ENCODE data around the gene CYTH4. TPM values are rescaled to one million over a fixed set of nuclear protein-coding genes. Genes with fewer than 3 reads are reported as not detected.

The CYTH4 gene
- total and polyA plus RNA-seq, 10 of the 15 experiments (the other 5 are each of a cell fraction or from before 2014, with no cell fraction given), result 1.5 to 27.3 (median 16.9) TPM

DNA sequence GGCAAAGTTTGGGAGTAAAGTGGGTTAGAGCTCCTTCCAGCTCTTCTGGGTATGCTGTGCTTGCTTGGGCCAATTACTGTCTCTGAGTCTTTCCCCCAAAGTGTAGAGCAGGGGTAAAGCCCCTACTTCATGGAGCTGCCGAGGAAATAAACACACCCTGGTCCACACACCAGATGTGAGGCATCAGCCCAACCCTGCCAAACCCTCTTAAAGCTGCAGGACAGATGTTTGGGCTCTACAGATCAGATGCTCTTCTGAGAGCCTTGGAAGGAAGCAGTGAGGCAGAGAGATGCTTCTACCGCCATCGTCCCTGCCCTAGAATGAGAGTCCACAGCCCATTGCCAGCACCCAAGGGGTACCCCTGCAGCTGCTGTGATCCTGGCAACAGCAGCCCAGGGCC lies 80.3 kb downstream of the CYTH4 start (continued):
- TF ChIP-seq, protein P1, sequence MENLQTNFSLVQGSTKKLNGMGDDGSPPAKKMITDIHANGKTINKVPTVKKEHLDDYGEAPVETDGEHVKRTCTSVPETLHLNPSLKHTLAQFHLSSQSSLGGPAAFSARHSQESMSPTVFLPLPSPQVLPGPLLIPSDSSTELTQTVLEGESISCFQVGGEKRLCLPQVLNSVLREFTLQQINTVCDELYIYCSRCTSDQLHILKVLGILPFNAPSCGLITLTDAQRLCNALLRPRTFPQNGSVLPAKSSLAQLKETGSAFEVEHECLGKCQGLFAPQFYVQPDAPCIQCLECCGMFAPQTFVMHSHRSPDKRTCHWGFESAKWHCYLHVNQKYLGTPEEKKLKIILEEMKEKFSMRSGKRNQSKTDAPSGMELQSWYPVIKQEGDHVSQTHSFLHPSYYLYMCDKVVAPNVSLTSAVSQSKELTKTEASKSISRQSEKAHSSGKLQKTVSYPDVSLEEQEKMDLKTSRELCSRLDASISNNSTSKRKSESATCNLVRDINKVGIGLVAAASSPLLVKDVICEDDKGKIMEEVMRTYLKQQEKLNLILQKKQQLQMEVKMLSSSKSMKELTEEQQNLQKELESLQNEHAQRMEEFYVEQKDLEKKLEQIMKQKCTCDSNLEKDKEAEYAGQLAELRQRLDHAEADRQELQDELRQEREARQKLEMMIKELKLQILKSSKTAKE (IDR thresholded peaks at IDR 0.05; ENCODE audit: low read depth, poor library complexity, severe bottlenecking), result no peak

DNA sequence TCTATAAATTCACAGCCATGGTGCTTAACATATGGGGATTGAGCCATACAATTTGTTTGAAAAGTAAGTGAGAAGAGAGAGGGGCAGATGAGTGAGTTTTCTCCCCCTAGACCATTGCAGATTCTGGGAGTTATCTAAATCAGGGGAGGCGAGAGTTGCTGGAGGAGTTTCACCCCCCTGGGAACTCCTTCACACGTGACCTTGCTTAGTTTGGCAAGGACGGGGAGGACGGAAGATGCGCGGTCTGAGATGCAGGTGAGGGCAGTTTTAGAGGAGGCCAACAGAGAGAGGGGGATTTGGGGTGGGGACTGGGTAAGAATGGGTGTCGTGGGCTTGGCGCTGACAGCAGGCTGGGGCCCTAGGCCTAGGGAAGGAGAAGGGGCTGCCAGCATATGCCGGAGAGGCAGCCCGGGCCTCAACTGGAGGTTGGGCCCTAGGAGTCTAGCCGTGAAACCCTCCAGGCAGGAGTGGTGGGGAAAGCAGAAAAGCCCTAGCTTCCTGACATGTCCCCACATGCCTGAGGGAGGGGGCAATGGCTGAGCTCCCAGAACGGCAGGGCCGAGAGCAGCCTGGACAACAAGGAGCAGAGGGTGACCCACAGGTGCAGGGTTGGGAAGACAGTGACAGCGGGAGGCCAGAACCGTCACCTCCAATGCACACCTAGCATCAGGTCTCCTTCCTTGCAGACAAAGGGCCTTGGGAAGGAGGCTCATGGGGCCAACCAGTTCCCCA lies 81.1 kb downstream of the CYTH4 start:
- Histone ChIP-seq H3K4me2 (ENCODE audit: control insufficient read depth, insufficient read depth) (no peak overlapping the region), H3K9ac (ENCODE audit: control insufficient read depth, insufficient read depth, low read length) (no peak overlapping the region), H3K36me3 (ENCODE audit: control insufficient read depth in 2 of 2, insufficient read depth in 2 of 2, low read length in 1 of 2) (no peaks in the 10 kb centered on the region), H3K79me2 (ENCODE audit: control insufficient read depth, insufficient read depth, low read length) (no peaks in the 10 kb centered on the region), H3K4me3 (no peak overlapping the region), H3K9me3 (replicated peaks; ENCODE audit: control insufficient read depth, insufficient read depth, low read length) (no peaks in the 10 kb centered on the region), H3K27me3 (replicated peaks in 1 of 2; ENCODE audit: control insufficient read depth in 2 of 2, insufficient read depth in 2 of 2, low read length in 1 of 2) (no peaks in the 10 kb centered on the region), H3K4me1 (ENCODE audit: control insufficient read depth, insufficient read depth, low read length) (no peaks in the 10 kb centered on the region; the same call in 1 of the 2 replicates), H2AFZ (ENCODE audit: control insufficient read depth, low read depth, low read length) (no peak overlapping the region), H3K27ac (ENCODE audit: control insufficient read depth, insufficient read depth) (no peak overlapping the region), H4K20me1 (ENCODE audit: control insufficient read depth, insufficient read depth) (no peaks in the 10 kb centered on the region)
- ChIA-PET CTCF (no interaction called here), SMC1A (ENCODE audit: uncharacterized antibody, unreplicated experiment) (no interaction called here), POLR2A (no interaction called here), RAD21 (ENCODE audit: unreplicated experiment) (no interaction called here)
- intact Hi-C loops (cut with micrococcal nuclease; ENCODE audit: unreplicated experiment) (no loop called here), in situ Hi-C loops (cut with MboI) (no loop called here)
- FAIRE-seq (no peak), DNase-seq (ENCODE audit: low read depth, low spot score) (no peak), ATAC-seq (no peak)
- 51% methylated on average over 15 of the region's 15 CpGs for WGBS (ENCODE audit: insufficient coverage, insufficient replicate concordance, low lambda C conversion rate, missing lambda C conversion rate)
- no peak for TF ChIP-seq NFYA (IDR thresholded peaks at IDR 0.05; ENCODE audit: borderline replicate concordance, low read depth, low read length)
- TF ChIP-seq KLF5 (IDR thresholded peaks at IDR 0.05; ENCODE audit: partially characterized antibody), result no peak
- TF ChIP-seq, protein P2, sequence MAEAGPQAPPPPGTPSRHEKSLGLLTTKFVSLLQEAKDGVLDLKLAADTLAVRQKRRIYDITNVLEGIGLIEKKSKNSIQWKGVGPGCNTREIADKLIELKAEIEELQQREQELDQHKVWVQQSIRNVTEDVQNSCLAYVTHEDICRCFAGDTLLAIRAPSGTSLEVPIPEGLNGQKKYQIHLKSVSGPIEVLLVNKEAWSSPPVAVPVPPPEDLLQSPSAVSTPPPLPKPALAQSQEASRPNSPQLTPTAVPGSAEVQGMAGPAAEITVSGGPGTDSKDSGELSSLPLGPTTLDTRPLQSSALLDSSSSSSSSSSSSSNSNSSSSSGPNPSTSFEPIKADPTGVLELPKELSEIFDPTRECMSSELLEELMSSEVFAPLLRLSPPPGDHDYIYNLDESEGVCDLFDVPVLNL (IDR thresholded peaks at IDR 0.05; ENCODE audit: low read depth, low read length), result no peak
- no TSS peak for BruUV-seq (replicated peaks)

Other genes starting within 250 kb of the CYTH4 start
Only the 7 nearest of the 9 such genes appear.
- 0.06 TPM in 1 of 2 replicates, not detected in the other for gene TMPRSS6, start 172.8 kb upstream of the CYTH4 start, total RNA-seq (2014; rRNA removed)
- gene TMPRSS6, start 172.8 kb upstream of the CYTH4 start, total RNA-seq (2014; rRNA removed; fragmentation: Illumina TruSeq; extraction: Trizol), result not detected in 2 replicates
- 0.19 and 0.31 TPM in 2 replicates for gene TMPRSS6, start 172.8 kb upstream of the CYTH4 start, total RNA-seq (2021)
- gene TMPRSS6, start 172.8 kb upstream of the CYTH4 start, polyA plus RNA-seq (2011; rRNA removed), result 0.55 and 0.69 TPM in 2 replicates
- not detected in 2 replicates for gene TMPRSS6, start 172.8 kb upstream of the CYTH4 start, polyA plus RNA-seq (2014; fragmentation: Illumina TruSeq; extraction: Trizol)
- not detected for gene TMPRSS6, start 172.8 kb upstream of the CYTH4 start, polyA plus RNA-seq (2014; fragmentation: Nextera tagmentation; extraction: Ambion mirVana)
- gene TMPRSS6, start 172.8 kb upstream of the CYTH4 start, polyA plus RNA-seq (2014; rRNA removed), result 0.03 TPM in 1 of 2 replicates, not detected in the other
- gene TMPRSS6, start 172.8 kb upstream of the CYTH4 start, polyA plus RNA-seq (2016; fragmentation: Nextera tagmentation; extraction: Ambion mirVana), result under 1 TPM in 1 of 2 experiments, not detected in 1; 0.07 TPM
- gene IL2RB, start 132.6 kb upstream of the CYTH4 start, total RNA-seq (2014; rRNA removed), result 12.4 and 14.8 TPM in 2 replicates
- 11.7 and 14.3 TPM in 2 replicates for gene IL2RB, start 132.6 kb upstream of the CYTH4 start, total RNA-seq (2014; rRNA removed; fragmentation: Illumina TruSeq; extraction: Trizol)
- gene IL2RB, start 132.6 kb upstream of the CYTH4 start, total RNA-seq (2021), result 86.8 and 91.9 TPM in 2 replicates
- 27.7 and 91.9 TPM in 2 replicates for gene IL2RB, start 132.6 kb upstream of the CYTH4 start, polyA plus RNA-seq (2011; rRNA removed)
- 24.3 and 56.0 TPM in 2 replicates for gene IL2RB, start 132.6 kb upstream of the CYTH4 start, polyA plus RNA-seq (2014; fragmentation: Illumina TruSeq; extraction: Trizol)
- gene IL2RB, start 132.6 kb upstream of the CYTH4 start, polyA plus RNA-seq (2014; fragmentation: Nextera tagmentation; extraction: Ambion mirVana), result 10 to 100 TPM; 10.2 TPM
- gene IL2RB, start 132.6 kb upstream of the CYTH4 start, polyA plus RNA-seq (2014; rRNA removed), result 46.1 and 56.0 TPM in 2 replicates
- 100 to 1,000 TPM; 119 to 120 TPM for gene IL2RB, start 132.6 kb upstream of the CYTH4 start, polyA plus RNA-seq (2016; fragmentation: Nextera tagmentation; extraction: Ambion mirVana)
- gene C1QTNF6, start 94.3 kb upstream of the CYTH4 start, total RNA-seq (2014; rRNA removed), result 1.1 and 1.3 TPM in 2 replicates
- gene C1QTNF6, start 94.3 kb upstream of the CYTH4 start, total RNA-seq (2014; rRNA removed; fragmentation: Illumina TruSeq; extraction: Trizol), result 1.6 and 1.7 TPM in 2 replicates
- gene C1QTNF6, start 94.3 kb upstream of the CYTH4 start, total RNA-seq (2021), result 2.1 and 2.4 TPM in 2 replicates
- gene C1QTNF6, start 94.3 kb upstream of the CYTH4 start, polyA plus RNA-seq (2011; rRNA removed), result 3.9 and 4.1 TPM in 2 replicates
- 1.1 and 1.5 TPM in 2 replicates for gene C1QTNF6, start 94.3 kb upstream of the CYTH4 start, polyA plus RNA-seq (2014; fragmentation: Illumina TruSeq; extraction: Trizol)
- under 1 TPM; 0.16 to 0.18 TPM for gene C1QTNF6, start 94.3 kb upstream of the CYTH4 start, polyA plus RNA-seq (2014; fragmentation: Nextera tagmentation; extraction: Ambion mirVana)
- 2.5 and 2.7 TPM in 2 replicates for gene C1QTNF6, start 94.3 kb upstream of the CYTH4 start, polyA plus RNA-seq (2014; rRNA removed)
- 1 to 10 TPM in 1 of 2 experiments, under 1 TPM in 1; 0.99 to 1.1 TPM for gene C1QTNF6, start 94.3 kb upstream of the CYTH4 start, polyA plus RNA-seq (2016; fragmentation: Nextera tagmentation; extraction: Ambion mirVana)
- gene SSTR3, start 70.0 kb upstream of the CYTH4 start, total RNA-seq (2014; rRNA removed), result 3.6 and 4.5 TPM in 2 replicates
- 2.5 and 2.8 TPM in 2 replicates for gene SSTR3, start 70.0 kb upstream of the CYTH4 start, total RNA-seq (2014; rRNA removed; fragmentation: Illumina TruSeq; extraction: Trizol)
- gene SSTR3, start 70.0 kb upstream of the CYTH4 start, total RNA-seq (2021), result 4.5 TPM in 2 replicates
- gene SSTR3, start 70.0 kb upstream of the CYTH4 start, polyA plus RNA-seq (2011; rRNA removed), result 3.6 and 4.3 TPM in 2 replicates
- gene SSTR3, start 70.0 kb upstream of the CYTH4 start, polyA plus RNA-seq (2014; fragmentation: Illumina TruSeq; extraction: Trizol), result 1.6 and 2.3 TPM in 2 replicates
- under 1 TPM; 0.03 to 0.46 TPM for gene SSTR3, start 70.0 kb upstream of the CYTH4 start, polyA plus RNA-seq (2014; fragmentation: Nextera tagmentation; extraction: Ambion mirVana)
- 4.0 and 4.3 TPM in 2 replicates for gene SSTR3, start 70.0 kb upstream of the CYTH4 start, polyA plus RNA-seq (2014; rRNA removed)
- gene SSTR3, start 70.0 kb upstream of the CYTH4 start, polyA plus RNA-seq (2016; fragmentation: Nextera tagmentation; extraction: Ambion mirVana), result 1 to 10 TPM in 1 of 2 experiments, under 1 TPM in 1; 0.74 to 1.2 TPM
- gene RAC2, start 38.2 kb upstream of the CYTH4 start, total RNA-seq (2014; rRNA removed), result 251 and 282 TPM in 2 replicates
- 135 and 149 TPM in 2 replicates for gene RAC2, start 38.2 kb upstream of the CYTH4 start, total RNA-seq (2014; rRNA removed; fragmentation: Illumina TruSeq; extraction: Trizol)
- gene RAC2, start 38.2 kb upstream of the CYTH4 start, total RNA-seq (2021), result 382 and 386 TPM in 2 replicates
- gene RAC2, start 38.2 kb upstream of the CYTH4 start, polyA plus RNA-seq (2011; rRNA removed), result 84.4 and 296 TPM in 2 replicates
- 166 and 339 TPM in 2 replicates for gene RAC2, start 38.2 kb upstream of the CYTH4 start, polyA plus RNA-seq (2014; fragmentation: Illumina TruSeq; extraction: Trizol)
- gene RAC2, start 38.2 kb upstream of the CYTH4 start, polyA plus RNA-seq (2014; fragmentation: Nextera tagmentation; extraction: Ambion mirVana), result 100 to 1,000 TPM; 102 to 108 TPM
- 313 and 369 TPM in 2 replicates for gene RAC2, start 38.2 kb upstream of the CYTH4 start, polyA plus RNA-seq (2014; rRNA removed)
- 100 to 1,000 TPM; 320 to 330 TPM for gene RAC2, start 38.2 kb upstream of the CYTH4 start, polyA plus RNA-seq (2016; fragmentation: Nextera tagmentation; extraction: Ambion mirVana)
- not detected in 2 replicates for gene ELFN2, start 145.0 kb downstream of the CYTH4 start, total RNA-seq (2014; rRNA removed)
- not detected in 2 replicates for gene ELFN2, start 145.0 kb downstream of the CYTH4 start, total RNA-seq (2014; rRNA removed; fragmentation: Illumina TruSeq; extraction: Trizol)
- 0.03 and 0.05 TPM in 2 replicates for gene ELFN2, start 145.0 kb downstream of the CYTH4 start, total RNA-seq (2021)
- 0.03 TPM in 1 of 2 replicates, not detected in the other for gene ELFN2, start 145.0 kb downstream of the CYTH4 start, polyA plus RNA-seq (2011; rRNA removed)
- not detected in 2 replicates for gene ELFN2, start 145.0 kb downstream of the CYTH4 start, polyA plus RNA-seq (2014; fragmentation: Illumina TruSeq; extraction: Trizol)
- not detected for gene ELFN2, start 145.0 kb downstream of the CYTH4 start, polyA plus RNA-seq (2014; fragmentation: Nextera tagmentation; extraction: Ambion mirVana)
- gene ELFN2, start 145.0 kb downstream of the CYTH4 start, polyA plus RNA-seq (2014; rRNA removed), result not detected in 2 replicates
- gene ELFN2, start 145.0 kb downstream of the CYTH4 start, polyA plus RNA-seq (2016; fragmentation: Nextera tagmentation; extraction: Ambion mirVana), result not detected
- gene MFNG, start 203.9 kb downstream of the CYTH4 start, total RNA-seq (2014; rRNA removed), result 66.5 and 80.0 TPM in 2 replicates
- gene MFNG, start 203.9 kb downstream of the CYTH4 start, total RNA-seq (2014; rRNA removed; fragmentation: Illumina TruSeq; extraction: Trizol), result 37.0 and 41.4 TPM in 2 replicates
- gene MFNG, start 203.9 kb downstream of the CYTH4 start, total RNA-seq (2021), result 95.5 and 99.1 TPM in 2 replicates
- 28.6 and 57.0 TPM in 2 replicates for gene MFNG, start 203.9 kb downstream of the CYTH4 start, polyA plus RNA-seq (2011; rRNA removed)
- 14.1 and 36.9 TPM in 2 replicates for gene MFNG, start 203.9 kb downstream of the CYTH4 start, polyA plus RNA-seq (2014; fragmentation: Illumina TruSeq; extraction: Trizol)
- 10 to 100 TPM; 11.5 to 26.1 TPM for gene MFNG, start 203.9 kb downstream of the CYTH4 start, polyA plus RNA-seq (2014; fragmentation: Nextera tagmentation; extraction: Ambion mirVana)
- gene MFNG, start 203.9 kb downstream of the CYTH4 start, polyA plus RNA-seq (2014; rRNA removed), result 88.5 and 91.4 TPM in 2 replicates
- 100 to 1,000 TPM; 100 to 117 TPM for gene MFNG, start 203.9 kb downstream of the CYTH4 start, polyA plus RNA-seq (2016; fragmentation: Nextera tagmentation; extraction: Ambion mirVana)

Measured in GM12878 (cell line).